CD4-positive, alpha-beta T cell treated with Interleukin-1 beta for 1 hour (primary cell): ENCODE results near the gene IGFL1.
"Not testable (repeated sequence)": the region's sequence is repeated elsewhere in the genome, so short reads cannot be mapped to it uniquely, and the experiment has no call there.

ENCODE experiments used
- DNase-seq, 2 donors: peaks; one replicate each; pipeline ENCODE4 v3.0.0-alpha.2; 2020 to 2022

The IGFL1 gene

GRCh38 chr19:46202426-46202825, 27.1 kb upstream of the IGFL1 start:
- DNase-seq = no peak

- no peak for DNase-seq
These were observed 26.4 kb upstream of the IGFL1 start for GRCh38 chr19:46202872-46203860.

GRCh38 chr19:46204008-46204407, 25.5 kb upstream of the IGFL1 start:
- DNase-seq = no peak

- no peak for DNase-seq
These were observed 24.2 kb upstream of the IGFL1 start for GRCh38 chr19:46205183-46205984.

GRCh38 chr19:46206176-46206575, 23.4 kb upstream of the IGFL1 start:
- no peak for DNase-seq

GRCh38 chr19:46206682-46207081, 22.9 kb upstream of the IGFL1 start:
- no peak for DNase-seq

GRCh38 chr19:46207858-46208257, 21.7 kb upstream of the IGFL1 start:
- not testable (repeated sequence) for DNase-seq

- DNase-seq = no peak
These were observed 20.5 kb upstream of the IGFL1 start for GRCh38 chr19:46209051-46209450.

- DNase-seq = no peak
These were observed 20.1 kb upstream of the IGFL1 start for GRCh38 chr19:46209472-46209871.

GRCh38 chr19:46210669-46211068, 18.9 kb upstream of the IGFL1 start:
- DNase-seq = no peak

GRCh38 chr19:46211201-46211881, 18.2 kb upstream of the IGFL1 start:
- DNase-seq = no peak

- DNase-seq = not testable (repeated sequence)
These were observed 16.9 kb upstream of the IGFL1 start for GRCh38 chr19:46212592-46212991.

GRCh38 chr19:46213156-46213555, 16.4 kb upstream of the IGFL1 start:
- DNase-seq = no peak

- no peak for DNase-seq
These were observed 15.7 kb upstream of the IGFL1 start for GRCh38 chr19:46213806-46214205.

GRCh38 chr19:46216612-46217011, 12.9 kb upstream of the IGFL1 start:
- DNase-seq = no peak

- no peak for DNase-seq
These were observed 12.1 kb upstream of the IGFL1 start for GRCh38 chr19:46217476-46217875.

- DNase-seq = no peak
These were observed 11.4 kb upstream of the IGFL1 start for GRCh38 chr19:46218160-46218559.

GRCh38 chr19:46220038-46220615, 9.4 kb upstream of the IGFL1 start:
- no peak for DNase-seq

GRCh38 chr19:46221152-46221551, 8.4 kb upstream of the IGFL1 start:
- no peak for DNase-seq

GRCh38 chr19:46221981-46222610, 7.4 kb upstream of the IGFL1 start:
- DNase-seq = no peak

GRCh38 chr19:46223787-46224186, 5.8 kb upstream of the IGFL1 start:
- not testable (repeated sequence) for DNase-seq

- no peak for DNase-seq
These were observed 4.8 kb upstream of the IGFL1 start for GRCh38 chr19:46224773-46225172.
